Fibroblast of pulmonary artery (primary cell): ENCODE data around the gene NR1I2.

Experiments
- DNase-seq: peaks from one replicate; pipeline ENCODE4 v3.0.0-alpha.2; 2010; ENCODE audit warnings: low read depth
- H3K4me3 ChIP-seq: replicated peaks from 2 replicates; pipeline ENCODE4 v1.5.1; 2011; ENCODE audit warnings: low read depth, mild to moderate bottlenecking, control low read depth, low read length, moderate library complexity
- TF ChIP-seq, protein P1 (sequence below): IDR thresholded peaks from 2 replicates; pipeline ENCODE4 v1.5.1; 2011; ENCODE audit warnings: mild to moderate bottlenecking, control low read depth, low read length, inconsistent platforms; ENCODE audit errors: missing control alignments

The NR1I2 gene

DNA sequence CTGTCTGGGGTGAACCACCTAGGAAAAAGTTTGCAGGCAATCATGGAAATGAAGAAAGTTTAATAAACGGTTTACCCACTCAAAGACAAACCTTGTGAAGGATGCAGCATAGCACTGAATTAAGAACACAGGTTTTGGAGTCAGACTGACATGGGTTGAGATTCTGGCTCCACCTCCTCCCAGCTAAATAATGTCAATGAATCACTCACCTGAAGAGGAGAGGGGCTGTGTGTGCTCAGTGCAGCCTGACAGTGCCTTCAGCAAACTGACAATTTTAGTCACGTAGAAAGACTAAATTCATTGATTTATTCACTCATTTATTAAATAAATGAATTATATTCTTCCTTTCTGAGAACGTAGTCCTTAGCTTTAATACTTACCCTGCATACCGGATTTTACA is 18.9 kb downstream of the NR1I2 start:
- no peak for DNase-seq
- TF ChIP-seq, protein P1, sequence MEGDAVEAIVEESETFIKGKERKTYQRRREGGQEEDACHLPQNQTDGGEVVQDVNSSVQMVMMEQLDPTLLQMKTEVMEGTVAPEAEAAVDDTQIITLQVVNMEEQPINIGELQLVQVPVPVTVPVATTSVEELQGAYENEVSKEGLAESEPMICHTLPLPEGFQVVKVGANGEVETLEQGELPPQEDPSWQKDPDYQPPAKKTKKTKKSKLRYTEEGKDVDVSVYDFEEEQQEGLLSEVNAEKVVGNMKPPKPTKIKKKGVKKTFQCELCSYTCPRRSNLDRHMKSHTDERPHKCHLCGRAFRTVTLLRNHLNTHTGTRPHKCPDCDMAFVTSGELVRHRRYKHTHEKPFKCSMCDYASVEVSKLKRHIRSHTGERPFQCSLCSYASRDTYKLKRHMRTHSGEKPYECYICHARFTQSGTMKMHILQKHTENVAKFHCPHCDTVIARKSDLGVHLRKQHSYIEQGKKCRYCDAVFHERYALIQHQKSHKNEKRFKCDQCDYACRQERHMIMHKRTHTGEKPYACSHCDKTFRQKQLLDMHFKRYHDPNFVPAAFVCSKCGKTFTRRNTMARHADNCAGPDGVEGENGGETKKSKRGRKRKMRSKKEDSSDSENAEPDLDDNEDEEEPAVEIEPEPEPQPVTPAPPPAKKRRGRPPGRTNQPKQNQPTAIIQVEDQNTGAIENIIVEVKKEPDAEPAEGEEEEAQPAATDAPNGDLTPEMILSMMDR = no peak
- H3K4me3 ChIP-seq = no peak overlapping the region

DNA sequence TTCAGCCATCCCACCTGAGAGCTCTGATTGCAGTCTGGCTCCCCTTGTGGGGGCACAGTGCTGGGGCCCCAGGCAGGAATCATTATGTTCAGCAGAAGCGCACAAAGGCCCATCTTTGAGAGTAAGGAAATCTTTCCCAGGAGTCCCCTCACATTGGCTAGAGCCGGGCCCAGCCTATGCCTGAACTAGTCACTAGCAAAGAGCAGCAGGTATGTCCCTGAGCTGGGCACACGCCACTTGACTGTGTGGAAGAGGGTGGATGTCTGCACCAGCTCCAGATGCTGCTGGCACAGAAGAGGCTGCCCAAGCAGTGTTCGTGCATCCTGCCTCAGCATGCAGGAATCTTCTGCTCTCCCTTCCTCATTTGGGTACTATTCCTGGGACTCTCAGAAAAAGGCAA is 26.3 kb downstream of the NR1I2 start:
- no peak for DNase-seq
- TF ChIP-seq, protein P1 = no peak

DNA sequence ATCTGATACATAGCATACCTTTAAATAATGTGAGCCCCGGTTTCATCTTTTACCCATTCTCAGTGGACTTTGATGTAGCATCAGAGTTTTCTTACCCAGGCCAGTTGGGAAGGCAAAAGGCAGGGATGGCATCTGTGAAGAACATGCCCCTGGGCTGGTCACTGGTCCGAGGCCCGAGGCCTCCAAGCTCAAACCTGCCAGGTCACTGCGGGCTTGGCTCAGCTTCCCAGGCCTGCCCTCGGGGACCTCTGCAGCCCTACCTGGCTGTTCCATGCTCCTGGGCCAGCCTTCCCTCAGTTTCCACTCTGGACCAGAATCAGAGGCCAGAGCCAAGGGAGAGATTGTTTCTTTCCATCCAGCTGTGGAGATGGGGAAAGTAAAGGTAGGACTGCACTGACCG is 26.9 kb downstream of the NR1I2 start:
- H3K4me3 ChIP-seq = no peak overlapping the region
- no peak for DNase-seq
- TF ChIP-seq, protein P1 = no peak

More for the DNA sequence above, 26.3 kb downstream of the NR1I2 start:
- no peak overlapping the region for H3K4me3 ChIP-seq

DNA sequence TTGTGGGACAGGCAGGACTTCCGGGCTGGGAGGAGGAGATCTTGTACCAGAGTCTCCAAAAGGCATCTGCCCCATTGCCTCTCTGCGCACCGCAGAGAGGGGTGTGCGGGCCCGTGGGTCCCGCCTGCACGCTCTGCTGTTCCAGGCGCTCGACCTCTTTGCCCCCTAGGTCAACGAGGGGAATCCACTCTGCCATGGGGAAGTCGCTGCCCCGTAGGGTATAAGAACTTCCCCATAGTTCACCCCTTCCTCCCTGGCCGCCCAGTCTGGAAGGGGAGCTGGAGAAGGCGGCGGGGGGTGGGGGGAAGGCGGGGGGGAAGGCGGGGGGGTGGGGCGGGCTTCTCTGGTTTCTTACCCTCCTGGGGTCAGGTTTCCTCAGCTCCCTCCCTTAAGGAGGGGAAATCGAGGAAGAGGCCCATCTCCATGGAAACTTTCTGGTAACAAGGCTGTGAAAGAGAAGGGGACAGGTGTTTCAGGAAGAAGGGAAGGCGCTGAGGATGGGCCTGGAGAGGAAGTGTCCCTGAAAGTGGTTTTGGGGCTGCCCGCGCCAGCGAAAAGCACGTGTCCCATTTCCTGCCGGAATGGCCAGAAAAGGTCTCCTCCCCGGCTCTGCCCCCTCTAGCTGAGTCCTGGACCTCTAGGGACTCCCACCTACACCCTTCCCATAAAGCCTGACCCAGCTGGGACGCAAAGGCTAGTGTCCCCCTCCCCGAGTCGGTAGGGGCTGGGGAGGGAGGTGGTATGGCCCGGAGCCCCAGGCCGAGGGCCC is 27.5 kb downstream of the NR1I2 start:
- DNase-seq = no peak
- H3K4me3 ChIP-seq = peak overlapping the region; percentile 47
- TF ChIP-seq, protein P1 = no peak

DNA sequence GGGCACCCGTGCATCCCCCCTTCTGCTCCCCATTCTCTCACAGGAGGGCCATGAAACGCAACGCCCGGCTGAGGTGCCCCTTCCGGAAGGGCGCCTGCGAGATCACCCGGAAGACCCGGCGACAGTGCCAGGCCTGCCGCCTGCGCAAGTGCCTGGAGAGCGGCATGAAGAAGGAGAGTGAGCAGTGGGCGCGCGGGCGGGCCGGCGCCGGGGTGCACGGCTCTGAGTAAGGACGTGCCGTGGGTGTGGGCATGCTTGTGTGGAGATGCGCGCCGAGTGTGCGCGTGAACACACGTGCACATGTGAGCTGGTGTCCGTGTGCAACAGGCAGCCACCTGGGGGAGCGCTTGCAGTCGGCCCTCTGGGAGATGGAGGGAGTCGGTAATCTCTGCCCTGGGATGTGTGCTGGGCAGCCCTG is 28.1 kb downstream of the NR1I2 start:
- DNase-seq = peak; percentile 31
- H3K4me3 ChIP-seq = peak overlapping the region; percentile 47
- TF ChIP-seq, protein P1 = peak; percentile 28

DNA sequence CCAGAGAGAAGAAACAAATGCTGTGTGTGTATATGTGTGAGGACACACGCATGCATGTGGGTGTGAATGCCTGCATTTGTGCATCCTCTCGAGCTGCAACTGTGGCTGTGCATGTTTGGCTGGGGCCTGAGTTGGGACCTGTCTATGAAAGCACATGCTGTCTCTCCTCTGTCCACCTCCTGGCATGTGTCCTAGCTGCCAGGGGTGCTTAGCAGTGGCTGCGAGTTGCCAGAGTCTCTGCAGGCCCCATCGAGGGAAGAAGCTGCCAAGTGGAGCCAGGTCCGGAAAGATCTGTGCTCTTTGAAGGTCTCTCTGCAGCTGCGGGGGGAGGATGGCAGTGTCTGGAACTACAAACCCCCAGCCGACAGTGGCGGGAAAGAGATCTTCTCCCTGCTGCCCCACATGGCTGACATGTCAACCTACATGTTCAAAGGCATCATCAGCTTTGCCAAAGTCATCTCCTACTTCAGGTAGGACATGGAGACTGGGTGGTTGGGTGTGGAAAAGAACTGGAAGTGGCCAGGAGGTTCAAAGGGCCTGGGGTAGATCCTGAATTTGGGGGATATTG is 30.7 kb downstream of the NR1I2 start:
- TF ChIP-seq, protein P1 = no peak
- no peak for DNase-seq
- no peak overlapping the region for H3K4me3 ChIP-seq

DNA sequence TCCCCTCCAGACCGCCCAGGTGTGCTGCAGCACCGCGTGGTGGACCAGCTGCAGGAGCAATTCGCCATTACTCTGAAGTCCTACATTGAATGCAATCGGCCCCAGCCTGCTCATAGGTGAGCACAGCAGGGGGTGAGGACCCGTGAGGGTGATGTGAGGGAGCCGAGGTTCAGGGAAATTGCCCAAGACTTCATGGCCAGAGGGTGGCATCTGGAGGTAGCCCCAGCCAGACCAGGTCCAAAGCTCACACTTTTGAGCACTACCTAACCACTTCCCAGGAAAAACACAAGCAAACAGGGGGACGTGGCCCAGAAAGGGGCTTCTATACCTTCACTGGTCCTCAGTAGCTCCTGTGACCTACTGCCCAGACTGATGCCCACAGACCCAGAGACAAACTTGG is 33.8 kb downstream of the NR1I2 start:
- no peak for DNase-seq
- TF ChIP-seq, protein P1 = no peak
- H3K4me3 ChIP-seq = no peak overlapping the region
